GM10266 (cell line): ENCODE results near the gene DOCK4.

Source experiments
- DNase-seq: peaks from one replicate; pipeline ENCODE4 v3.0.0; 2012; ENCODE audit errors: extremely low spot score
- CTCF ChIP-seq: IDR thresholded peaks from 2 replicates; pipeline ENCODE4 v1.5.1; 2012; ENCODE audit warnings: mild to moderate bottlenecking, low read depth; ENCODE audit not compliant: control insufficient read depth, insufficient read depth; ENCODE audit errors: missing control alignments

The DOCK4 gene

GRCh38 chr7:112248598-112248997 is 42.4 kb upstream of the DOCK4 start:
- no peak for DNase-seq
- no peak for TF ChIP-seq CTCF

- DNase-seq = no peak
Observed at GRCh38 chr7:112238852-112239610, 32.8 kb upstream of the DOCK4 start.

GRCh38 chr7:112238330-112238729 is 32.1 kb upstream of the DOCK4 start:
- no peak for TF ChIP-seq CTCF
- DNase-seq = no peak

More at GRCh38 chr7:112238852-112239610, 32.8 kb upstream of the DOCK4 start:
- no peak for TF ChIP-seq CTCF

GRCh38 chr7:112236597-112236996 is 30.4 kb upstream of the DOCK4 start:
- no peak for DNase-seq
- TF ChIP-seq CTCF = no peak

- TF ChIP-seq CTCF = no peak
- DNase-seq = no peak
Observed at GRCh38 chr7:112234147-112234546, 27.9 kb upstream of the DOCK4 start.

- DNase-seq = no peak
- no peak for TF ChIP-seq CTCF
Observed at GRCh38 chr7:112233048-112233697, 27.0 kb upstream of the DOCK4 start.
